Stomach (tissue), 9 donors: Measurements from ENCODE around the gene GSAP. TPM values are rescaled to one million over a fixed set of nuclear protein-coding genes. Genes with fewer than 3 reads are reported as not detected.

Experiments
- DNase-seq, 2 donors: peaks; one replicate each; pipeline versions ENCODE4 v3.0.0 to v3.0.0-alpha.2; 2013 to 2019
- H3K27ac ChIP-seq, 5 donors: fragments of 200-600 bp in 4 of 5; sonication (generic) in 4 of 5; one replicate each; pipeline ENCODE4 v1.5.1; 2013 to 2019; ENCODE audit warnings: mild to moderate bottlenecking in 1 of 5, moderate library complexity in 1 of 5
- H3K27me3 ChIP-seq, 3 donors: fragments of 200-600 bp; sonication (generic); one replicate each; pipeline ENCODE4 v1.5.1; 2017 to 2019; ENCODE audit warnings: mixed run types in 1 of 3
- H3K36me3 ChIP-seq, 4 donors: fragments of 200-600 bp; sonication (generic); 1 replicate in 3 of 4; 2 replicates in 1 of 4; pipeline ENCODE4 v1.5.1; 2016 to 2019
- H3K4me1 ChIP-seq, 4 donors: fragments of 200-600 bp; sonication (generic); one replicate each; pipeline ENCODE4 v1.5.1; 2016 to 2019
- H3K4me3 ChIP-seq, 4 donors: fragments of 200-600 bp; sonication (generic) in 3 of 4; one replicate each; pipeline ENCODE4 v1.5.1; 2016 to 2019; ENCODE audit warnings: mild to moderate bottlenecking in 1 of 4
- H3K9me3 ChIP-seq, 4 donors: fragments of 200-600 bp; sonication (generic); one replicate each; pipeline ENCODE4 v1.5.1; 2016 to 2019
- CTCF ChIP-seq, 7 experiments: fragments of 450-650 bp in 4 of 7; fragments of 200-600 bp in 3 of 7; sonication (generic) in 3 of 7; IDR thresholded peaks; one replicate each; pipeline ENCODE4 v1.5.1; 2016 to 2019; ENCODE audit warnings: antibody characterized with exemption in 7 of 7, control low read depth in 2 of 7, mild to moderate bottlenecking in 1 of 7
- EP300 ChIP-seq: sonication (generic); formaldehyde crosslinking; IDR thresholded peaks from one replicate; pipeline ENCODE4 v1.6.1; 2017; ENCODE audit warnings: antibody characterized with exemption
- POLR2A ChIP-seq, 4 donors: fragments of 450-650 bp; IDR thresholded peaks; one replicate each; pipeline ENCODE4 v1.6.1; 2016; ENCODE audit warnings: antibody characterized with exemption in 4 of 4, control low read depth in 2 of 4, mild to moderate bottlenecking in 1 of 4, moderate library complexity in 1 of 4
- POLR2AphosphoS5 ChIP-seq, 3 donors: sonication (generic); formaldehyde crosslinking; IDR thresholded peaks; one replicate each; pipeline ENCODE4 v1.6.1; 2016; ENCODE audit warnings: antibody characterized with exemption in 3 of 3
- WGBS, 5 donors: extraction: QIAGEN DNeasy Blood & Tissue Kit in 3 of 5; methylation state at CpG; one replicate each; pipeline versions ENCODE4 v1.1.5 to v1.1.7; 2013 to 2018; 5-methylcytosine and 5-hydroxymethylcytosine counted together
- intact Hi-C: fragments of 100-400 bp; cut with DNase I; formaldehyde crosslinking; loops from one replicate; pipeline ENCODE4 v1.15.1; 2023; ENCODE audit warnings: low total_unique reads
- polyA plus RNA-seq, 3 donors: library from polyadenylated mRNA; stranded (reverse); fragments of 200-250 nt; gene quantifications; one replicate each; pipeline ENCODE4 v1.2.3, GENCODE V29; 2013
- total RNA-seq, 5 donors: library from RNA; depleted of rRNA; stranded (reverse); fragments of >200 nt; gene quantifications; one replicate each; pipeline versions ENCODE4 v1.1.0 to v1.2.3, GENCODE V29; 2014 to 2016
- donor health status: healthy with polysubstance abuse.
- donor health status: Bipolar disorder and iron deficiency.
- donor health status: healthy.

Gene GSAP
- total and polyA plus RNA-seq, 8 donors: 3.5 to 52.1 (median 15.9) TPM

- DNase-seq: no peak
- intact Hi-C loops: no loop called here
- H3K4me1 ChIP-seq: no peaks in the 10 kb centered on the region
- H3K36me3 ChIP-seq: peaks cover 12 to 86% (median 71%) of the 10 kb centered on the region in 4 donors
- no peak overlapping the region for H3K4me3 ChIP-seq
- WGBS, 5 donors: 89 to 94% (median 91%) methylated on average over 3 of the region's 3 CpGs
- TF ChIP-seq POLR2A (IDR thresholded peaks at IDR 0.05): no peak
- TF ChIP-seq CTCF (IDR thresholded peaks at IDR 0.05): no peak
- no peak for TF ChIP-seq EP300
- no peak for TF ChIP-seq POLR2AphosphoS5 (IDR thresholded peaks at IDR 0.05)
- H3K27ac ChIP-seq: no peak overlapping the region
- H3K9me3 ChIP-seq: no peaks in the 10 kb centered on the region
- H3K27me3 ChIP-seq: no peaks in the 10 kb centered on the region
Measured at GRCh38 chr7:77378584-77378983, 37.6 kb downstream of the GSAP start.

GRCh38 chr7:77370606-77371005, 45.5 kb downstream of the GSAP start:
- no peak overlapping the region for H3K27ac ChIP-seq
- no peaks in the 10 kb centered on the region for H3K9me3 ChIP-seq
- TF ChIP-seq CTCF (IDR thresholded peaks at IDR 0.05): no peak
- no peak for TF ChIP-seq POLR2A (IDR thresholded peaks at IDR 0.05)
- no peak for TF ChIP-seq POLR2AphosphoS5 (IDR thresholded peaks at IDR 0.05)
- TF ChIP-seq EP300: no peak
- WGBS, 5 donors: 76 to 89% (median 80%) methylated on average over 1 of the region's 1 CpG
- no peaks in the 10 kb centered on the region for H3K27me3 ChIP-seq
- H3K36me3 ChIP-seq: peaks cover 8 to 66% (median 57%) of the 10 kb centered on the region in 4 donors
- H3K4me3 ChIP-seq: no peak overlapping the region
- intact Hi-C loops: no loop called here
- H3K4me1 ChIP-seq: no peaks in the 10 kb centered on the region
- no peak for DNase-seq

GRCh38 chr7:77368974-77369373, 47.2 kb downstream of the GSAP start:
- Histone ChIP-seq H3K4me3 (no peak overlapping the region), H3K27me3 (no peaks in the 10 kb centered on the region), H3K36me3 (peaks cover 4 to 52% (median 41%) of the 10 kb centered on the region in 4 donors), H3K4me1 (no peaks in the 10 kb centered on the region), H3K27ac (no peak overlapping the region), H3K9me3 (no peaks in the 10 kb centered on the region)
- DNase-seq: peak in 1 of 2 donors; percentile 26
- intact Hi-C loops: no loop called here
- 54 to 73% (median 70%) methylated on average over 2 of the region's 2 CpGs for WGBS, 5 donors
- TF ChIP-seq POLR2AphosphoS5 (IDR thresholded peaks at IDR 0.05) (no peak), POLR2A (IDR thresholded peaks at IDR 0.05) (no peak), EP300 (no peak), CTCF (IDR thresholded peaks at IDR 0.05) (no peak)

- Histone ChIP-seq H3K27ac (no peak overlapping the region), H3K4me1 (no peaks in the 10 kb centered on the region), H3K36me3 (peaks cover 4 to 42% (median 31%) of the 10 kb centered on the region in 4 donors), H3K27me3 (no peaks in the 10 kb centered on the region), H3K9me3 (no peaks in the 10 kb centered on the region), H3K4me3 (no peak overlapping the region)
- no peak for DNase-seq
- intact Hi-C loops: no loop called here
- 93 to 94% (median 93%) methylated on average over 4 of the region's 4 CpGs for WGBS, 5 donors
- TF ChIP-seq EP300 (no peak), CTCF (IDR thresholded peaks at IDR 0.05) (no peak), POLR2AphosphoS5 (IDR thresholded peaks at IDR 0.05) (no peak), POLR2A (IDR thresholded peaks at IDR 0.05) (no peak)
Measured at GRCh38 chr7:77367976-77368375, 48.2 kb downstream of the GSAP start.
